Endothelial cell of umbilical vein (primary cell): ENCODE data around the gene RNU7-1. TPM values are rescaled to one million over a fixed set of nuclear protein-coding genes. Genes with fewer than 3 reads are reported as not detected.

Experiments
- BruUV-seq: library from RNA; stranded (reverse); fragments of 400-500 nt; replicated peaks from 2 replicates; lab custom pipeline; 2021; lab: Mats Ljungman, UMichigan
- CTCF ChIA-PET: fragments of 300-600, 350-600 bp; sonication (Branson Sonifier 250); formaldehyde crosslinking; loops from one replicate; lab custom pipeline; 2021; ENCODE audit warnings: antibody characterized with exemption, inconsistent platforms; lab: Charles Lee
- POLR2A ChIA-PET: fragments of 300-600, 350-600 bp; sonication (Branson Sonifier 250); formaldehyde crosslinking; loops from one replicate; lab custom pipeline; 2021; ENCODE audit warnings: antibody characterized with exemption, inconsistent platforms; lab: Charles Lee
- DNase-seq: peaks from one replicate; pipeline ENCODE4 v3.0.0-alpha.2; 2011; ENCODE audit warnings: low read depth, low spot score
- FAIRE-seq: peaks from 2 replicates; lab custom pipeline; 2011; peaks lifted over from hg19 to GRCh38; lab: Jason Lieb, UNC
- H2AFZ ChIP-seq: 2 replicates; pipeline ENCODE4 v1.6.0; 2012; ENCODE audit warnings: low read depth, low read length, control low read depth, inconsistent platforms
- H3K27ac ChIP-seq: 2 replicates; pipeline ENCODE4 v1.5.1; 2011; ENCODE audit warnings: low read depth, mild to moderate bottlenecking, control low read depth, low read length, moderate library complexity; ENCODE audit not compliant: insufficient read depth
- H3K27me3 ChIP-seq, 2 experiments: 2 replicates each; pipeline versions ENCODE4 v1.6.0 to v1.6.1; 2011; ENCODE audit warnings: low read length in 2 of 2, mixed read lengths in 1 of 2; ENCODE audit not compliant: control insufficient read depth in 2 of 2, insufficient read depth in 2 of 2
- H3K36me3 ChIP-seq, 2 experiments: 2 replicates in 1 of 2; 3 replicates in 1 of 2; pipeline ENCODE4 v1.5.1; 2011; ENCODE audit warnings: low read length in 2 of 2, mild to moderate bottlenecking in 1 of 2, moderate library complexity in 1 of 2; ENCODE audit not compliant: control insufficient read depth in 2 of 2, insufficient read depth in 2 of 2; ENCODE audit errors: extremely low read depth in 1 of 2
- H3K4me1 ChIP-seq: 3 replicates; pipeline ENCODE4 v1.5.1; 2011; ENCODE audit warnings: mild to moderate bottlenecking, low read length; ENCODE audit not compliant: control insufficient read depth, insufficient read depth; ENCODE audit errors: extremely low read depth
- H3K4me2 ChIP-seq: 2 replicates; pipeline ENCODE4 v1.6.1; 2011; ENCODE audit warnings: low read length, control low read depth, mixed read lengths; ENCODE audit not compliant: insufficient read depth
- H3K4me3 ChIP-seq, 3 experiments: fragments of 200-600 bp in 1 of 3; sonication (generic), shearing (Covaris generic) in 1 of 3; replicated peaks in 1 of 3; 2 replicates each; pipeline ENCODE4 v1.5.1; 2011 to 2016; ENCODE audit warnings: control low read depth in 3 of 3, low read length in 3 of 3, mild to moderate bottlenecking in 2 of 3, inconsistent platforms in 1 of 3, low read depth in 1 of 3, moderate library complexity in 1 of 3; ENCODE audit not compliant: insufficient read depth in 1 of 3
- H3K79me2 ChIP-seq: 2 replicates; pipeline ENCODE4 v1.6.0; 2012; ENCODE audit warnings: low read length, inconsistent platforms; ENCODE audit not compliant: control insufficient read depth, insufficient read depth
- H3K9ac ChIP-seq: replicated peaks from 2 replicates; pipeline ENCODE3; 2011; ENCODE audit warnings: low read length, control low read depth; ENCODE audit not compliant: insufficient read depth; ENCODE audit errors: extremely low read depth
- H3K9me1 ChIP-seq: replicated peaks from 3 replicates; pipeline ENCODE4 v1.6.0; 2011; ENCODE audit warnings: mild to moderate bottlenecking, low read length; ENCODE audit not compliant: control insufficient read depth, insufficient read depth; ENCODE audit errors: extremely low read depth
- H3K9me3 ChIP-seq: replicated peaks from 2 replicates; pipeline ENCODE4 v1.5.1; 2012; ENCODE audit warnings: low read length, inconsistent platforms; ENCODE audit not compliant: control insufficient read depth, insufficient read depth
- H4K20me1 ChIP-seq: replicated peaks from 2 replicates; pipeline ENCODE3; 2011; ENCODE audit warnings: mild to moderate bottlenecking, low read length; ENCODE audit not compliant: control insufficient read depth, insufficient read depth; ENCODE audit errors: extremely low read depth
- CTCF ChIP-seq, 2 donors: IDR thresholded peaks; 1 replicate in 1 of 2; 2 replicates in 1 of 2; pipeline ENCODE4 v1.5.1; 2011; ENCODE audit warnings: low read length in 2 of 2, mild to moderate bottlenecking in 2 of 2, moderate library complexity in 2 of 2, control low read depth in 1 of 2, inconsistent platforms in 1 of 2, low read depth in 1 of 2; ENCODE audit not compliant: insufficient read depth in 1 of 2; ENCODE audit errors: extremely low read depth in 1 of 2
- EZH2 ChIP-seq: IDR thresholded peaks from 2 replicates; pipeline ENCODE4 v1.6.1; 2012; ENCODE audit warnings: borderline replicate concordance, low read depth, mild to moderate bottlenecking, moderate library complexity, low read length, inconsistent platforms; ENCODE audit not compliant: severe bottlenecking
- MAX ChIP-seq: IDR thresholded peaks from 2 replicates; pipeline ENCODE4 v1.6.1; 2011; ENCODE audit not compliant: insufficient read depth, insufficient read length
- POLR2A ChIP-seq: IDR thresholded peaks from 2 replicates; pipeline ENCODE4 v1.6.1; 2012; ENCODE audit warnings: low read depth, mild to moderate bottlenecking, control low read depth, low read length
- POLR2AphosphoS5 ChIP-seq: IDR thresholded peaks from 2 replicates; pipeline ENCODE4 v1.6.1; 2012; ENCODE audit warnings: low read depth, mild to moderate bottlenecking, control low read depth, low read length, moderate library complexity; ENCODE audit not compliant: insufficient read depth
- dilution Hi-C: fragments of 300-500 bp; cut with MboI; formaldehyde crosslinking; loops from one replicate; pipeline ENCODE4 v1.15.0; 2019; ENCODE audit warnings: low sequenced_read_pairs; ENCODE audit not compliant: extremely low pct_ligation_motif_present
- intact Hi-C: fragments of 100-400 bp; cut with micrococcal nuclease; formaldehyde crosslinking; loops from one replicate; pipeline ENCODE4 v1.10.0; 2022
- polyA plus RNA-seq, 4 experiments: library from polyadenylated mRNA; depleted of rRNA in 3 of 4; stranded (reverse) in 3 of 4; unstranded in 1 of 4; fragments of >200 nt; gene quantifications; 2 replicates each; pipeline versions ENCODE4 v1.2.1 to v1.2.3, GENCODE V29; 2011 to 2012; ENCODE audit warnings: missing spikeins in 1 of 4
- total RNA-seq: library from RNA; stranded (reverse); gene quantifications from 2 replicates; pipeline ENCODE4 v1.2.3, GENCODE V29; 2021

RNU7-1 gene
- total and polyA plus RNA-seq, 2 donors (not counting 3 experiments of a cell fraction or from before 2014, with no cell fraction given): not detected

GRCh38 chr12:6953442-6954315 lies 10.1 kb downstream of the RNU7-1 start:
- H2AFZ ChIP-seq: peak overlapping the region; percentile 52
- intact Hi-C loops: no loop called here
- no peak overlapping the region for H3K4me3 ChIP-seq
- H3K27ac ChIP-seq: no peak overlapping the region
- dilution Hi-C loops: no loop called here
- ChIA-PET POLR2A (no interaction called here), CTCF (interaction anchor here (1.2 to 2.2 kb wide), 5 partner anchors 8 to 16 kb away, joined by 3 to 12 read pairs (median 8); partner anchors contain the start of genes C12orf57 and RNU7-1)
- H3K36me3 ChIP-seq: no peaks in the 10 kb centered on the region
- H4K20me1 ChIP-seq: no peaks in the 10 kb centered on the region
- no peaks in the 10 kb centered on the region for H3K9me3 ChIP-seq
- no peak overlapping the region for H3K9ac ChIP-seq
- peak; percentile 72 for FAIRE-seq
- BruUV-seq: no TSS peak
- H3K4me1 ChIP-seq: peaks cover 17% of the 10 kb centered on the region
- no peaks in the 10 kb centered on the region for H3K27me3 ChIP-seq
- no peak overlapping the region for H3K4me2 ChIP-seq
- DNase-seq: peak; percentile 46
- no peak for TF ChIP-seq POLR2AphosphoS5
- no peak for TF ChIP-seq CTCF (IDR thresholded peaks at IDR 0.05; ENCODE audit: extremely low read depth in 1 of 2, insufficient read depth in 1 of 2, low read depth in 1 of 2, low read length in 2 of 2)
- TF ChIP-seq EZH2: no peak
- no peak for TF ChIP-seq POLR2A
- peak; percentile 19 for TF ChIP-seq MAX
- H3K9me1 ChIP-seq: no peaks in the 10 kb centered on the region
- no peaks in the 10 kb centered on the region for H3K79me2 ChIP-seq
